ENCODE measurements around the gene CPXM2.

Gene CPXM2

GRCh38 chr10:123903621-123904020 is 12.0 kb upstream of the CPXM2 start:
- DNase-seq = no peak

GRCh38 chr10:123901621-123902020 is 10.0 kb upstream of the CPXM2 start:
- DNase-seq = no peak

- DNase-seq = no peak
These were observed 5.5 kb upstream of the CPXM2 start for GRCh38 chr10:123897146-123897545.

GRCh38 chr10:123896246-123896927 is 4.8 kb upstream of the CPXM2 start:
- DNase-seq = no peak

GRCh38 chr10:123893651-123894050 is 2.0 kb upstream of the CPXM2 start:
- DNase-seq = no peak

GRCh38 chr10:123890756-123891143 is 857 bp downstream of the CPXM2 start:
- no peak for DNase-seq

- no peak for DNase-seq
These were observed 1.4 kb downstream of the CPXM2 start for GRCh38 chr10:123890226-123890625.

GRCh38 chr10:123889821-123890220 is 1.8 kb downstream of the CPXM2 start:
- DNase-seq = no peak

- DNase-seq = no peak
These were observed 2.9 kb downstream of the CPXM2 start for GRCh38 chr10:123888751-123889150.

- DNase-seq = no peak
These were observed 3.4 kb downstream of the CPXM2 start for GRCh38 chr10:123888256-123888655.

- no peak for DNase-seq
These were observed 5.3 kb downstream of the CPXM2 start for GRCh38 chr10:123886292-123886691.

GRCh38 chr10:123885406-123886170 is 6.0 kb downstream of the CPXM2 start:
- no peak for DNase-seq

GRCh38 chr10:123884907-123885381 is 6.7 kb downstream of the CPXM2 start:
- DNase-seq = no peak

- DNase-seq = no peak
These were observed 7.2 kb downstream of the CPXM2 start for GRCh38 chr10:123884351-123884906.

GRCh38 chr10:123883673-123884320 is 7.8 kb downstream of the CPXM2 start:
- DNase-seq = no peak

- DNase-seq = no peak
These were observed 8.7 kb downstream of the CPXM2 start for GRCh38 chr10:123882681-123883445.

- no peak for DNase-seq
These were observed 9.4 kb downstream of the CPXM2 start for GRCh38 chr10:123882177-123882576.

- DNase-seq = no peak
These were observed 11.9 kb downstream of the CPXM2 start for GRCh38 chr10:123879606-123880257.

GRCh38 chr10:123878666-123879303 is 12.8 kb downstream of the CPXM2 start:
- no peak for DNase-seq

GRCh38 chr10:123870260-123870659 is 21.3 kb downstream of the CPXM2 start:
- DNase-seq = no peak

- no peak for DNase-seq
These were observed 22.6 kb downstream of the CPXM2 start for GRCh38 chr10:123869020-123869414.

Data from NCI-H446 treated with DMSO at 0.1 percent for 48 hours (cell line).